ENCODE results near the gene COA3.

DNA sequence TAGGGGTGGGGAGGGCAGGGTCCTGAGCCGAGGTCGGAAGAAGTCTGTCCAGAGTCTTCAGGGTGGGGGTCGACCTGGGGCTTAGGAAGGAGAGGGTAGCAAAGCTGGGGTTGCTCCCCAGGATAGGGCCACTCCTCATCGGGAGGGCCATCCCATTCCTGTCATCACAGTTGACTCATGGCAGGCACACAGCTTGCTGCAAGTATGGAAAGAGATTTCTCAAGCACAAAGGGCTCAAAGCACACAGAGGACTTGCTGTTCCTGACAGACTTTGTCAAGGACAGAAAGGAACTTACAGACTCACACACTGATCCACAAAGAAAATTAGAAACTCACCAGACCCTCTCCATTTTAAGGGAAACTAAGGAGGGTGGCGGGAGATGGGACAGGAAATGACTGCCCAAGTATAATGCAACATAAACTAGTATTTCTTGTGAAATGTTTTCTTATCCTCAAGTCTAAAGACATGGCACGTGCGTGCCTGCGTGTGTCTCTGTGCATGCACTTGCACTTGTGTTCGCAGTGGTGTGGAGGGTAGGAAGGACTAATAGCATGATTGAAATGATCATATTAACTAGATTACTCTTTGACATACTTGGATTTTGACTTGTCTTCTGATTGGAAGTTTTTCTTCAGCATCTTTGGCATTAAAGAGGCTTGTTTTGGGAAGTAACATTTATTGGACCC is 48.2 kb upstream of the COA3 start:
- TF ChIP-seq, protein P1, sequence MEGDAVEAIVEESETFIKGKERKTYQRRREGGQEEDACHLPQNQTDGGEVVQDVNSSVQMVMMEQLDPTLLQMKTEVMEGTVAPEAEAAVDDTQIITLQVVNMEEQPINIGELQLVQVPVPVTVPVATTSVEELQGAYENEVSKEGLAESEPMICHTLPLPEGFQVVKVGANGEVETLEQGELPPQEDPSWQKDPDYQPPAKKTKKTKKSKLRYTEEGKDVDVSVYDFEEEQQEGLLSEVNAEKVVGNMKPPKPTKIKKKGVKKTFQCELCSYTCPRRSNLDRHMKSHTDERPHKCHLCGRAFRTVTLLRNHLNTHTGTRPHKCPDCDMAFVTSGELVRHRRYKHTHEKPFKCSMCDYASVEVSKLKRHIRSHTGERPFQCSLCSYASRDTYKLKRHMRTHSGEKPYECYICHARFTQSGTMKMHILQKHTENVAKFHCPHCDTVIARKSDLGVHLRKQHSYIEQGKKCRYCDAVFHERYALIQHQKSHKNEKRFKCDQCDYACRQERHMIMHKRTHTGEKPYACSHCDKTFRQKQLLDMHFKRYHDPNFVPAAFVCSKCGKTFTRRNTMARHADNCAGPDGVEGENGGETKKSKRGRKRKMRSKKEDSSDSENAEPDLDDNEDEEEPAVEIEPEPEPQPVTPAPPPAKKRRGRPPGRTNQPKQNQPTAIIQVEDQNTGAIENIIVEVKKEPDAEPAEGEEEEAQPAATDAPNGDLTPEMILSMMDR (IDR thresholded peaks at IDR 0.05) = no peak
- TF ChIP-seq RFX5 (IDR thresholded peaks at IDR 0.05; ENCODE audit: low read length) (no peak), ELF1 (IDR thresholded peaks at IDR 0.05) (no peak), JUND (IDR thresholded peaks at IDR 0.05) (no peak), FOSL2 (IDR thresholded peaks at IDR 0.05; ENCODE audit: borderline replicate concordance, low read depth) (no peak)

Measured in SK-N-SH (cell line).